ENCODE data around the gene NPAS3. TPM values are rescaled to one million over a fixed set of nuclear protein-coding genes. Genes with fewer than 3 reads are reported as not detected.

Gene NPAS3
- total and polyA plus RNA-seq, 2 of the 13 experiments (the other 11 are each of a cell fraction or from before 2014, with no cell fraction given): not detected

- TF ChIP-seq TFDP2 (CRISPR knock-in tag; IDR thresholded peaks at IDR 0.05) (no peak), ETS1 (CRISPR knock-in tag; IDR thresholded peaks at IDR 0.05) (no peak)
Measured at GRCh38 chr14:33210311-33210710, 271.6 kb downstream of the NPAS3 start (continued).

- Histone ChIP-seq H3K36me3 (replicated peaks in 1 of 2; ENCODE audit: control insufficient read depth in 1 of 2, insufficient read depth in 2 of 2, low read length in 2 of 2) (no peaks in the 10 kb centered on the region), H3K9ac (ENCODE audit: insufficient read depth, low read depth, low read length) (no peak overlapping the region), H3K4me2 (ENCODE audit: low read depth, low read length) (no peak overlapping the region), H3K4me1 (ENCODE audit: insufficient read depth, low read length) (no peaks in the 10 kb centered on the region), H3K27ac (ENCODE audit: extremely low read length, insufficient read depth, low read length) (no peak overlapping the region), H3K9me3 (ENCODE audit: low read length) (peaks cover 60% of the 10 kb centered on the region), H3K79me2 (ENCODE audit: insufficient read depth, low read length) (no peaks in the 10 kb centered on the region), H2AFZ (ENCODE audit: low read length) (no peak overlapping the region), H3K4me3 (replicated peaks in 1 of 3; ENCODE audit: insufficient read depth in 1 of 3, low read depth in 2 of 3, low read length in 3 of 3) (no peak overlapping the region), H4K20me1 (ENCODE audit: insufficient read depth, low read length) (no peaks in the 10 kb centered on the region), H3K27me3 (ENCODE audit: control insufficient read depth in 1 of 2, insufficient read depth in 2 of 2, low read length in 2 of 2) (no peaks in the 10 kb centered on the region)
- FAIRE-seq (no peak), DNase-seq (ENCODE audit: low spot score) (no peak), ATAC-seq (no peak)
- intact Hi-C loops (cut with micrococcal nuclease; ENCODE audit: unreplicated experiment): no loop called here
- WGBS (ENCODE audit: low lambda C conversion rate): 2% methylated on average over 2 of the region's 2 CpGs
- in situ Hi-C loops (cut with HindIII; ENCODE audit: extremely low pct_ligation_motif_present, low pct_unique_long_range_greater_than_20kb): no loop called here
- ChIA-PET POLR2A (no interaction called here), CTCF (ENCODE audit: low intra/inter-chr PET ratio, low total read pairs) (no interaction called here)
- BruUV-seq (replicated peaks): no TSS peak
- TF ChIP-seq ZUFSP (CRISPR knock-in tag; IDR thresholded peaks at IDR 0.05; ENCODE audit: borderline replicate concordance) (no peak), UBTF (CRISPR knock-in tag; IDR thresholded peaks at IDR 0.05) (no peak), ZBTB44 (CRISPR knock-in tag; IDR thresholded peaks at IDR 0.05) (no peak), SNAPC2 (CRISPR knock-in tag; IDR thresholded peaks at IDR 0.05) (no peak), IKZF4 (CRISPR knock-in tag; IDR thresholded peaks at IDR 0.05; ENCODE audit: borderline replicate concordance, low read depth, not compliant biosample characterization) (no peak), ZNF678 (CRISPR knock-in tag; IDR thresholded peaks at IDR 0.05) (no peak), EZH2 (conservative IDR thresholded peaks at IDR 0.05; ENCODE audit: low read depth, low read length) (no peak), THYN1 (CRISPR knock-in tag; IDR thresholded peaks at IDR 0.05; ENCODE audit: borderline replicate concordance, low read depth) (no peak), ONECUT2 (CRISPR knock-in tag; IDR thresholded peaks at IDR 0.05) (no peak), FOSL1 (CRISPR knock-in tag; IDR thresholded peaks at IDR 0.05; ENCODE audit: borderline replicate concordance) (no peak), TRIM22 (IDR thresholded peaks at IDR 0.05) (no peak), GATA4 (IDR thresholded peaks at IDR 0.05; ENCODE audit: borderline replicate concordance, low read depth) (no peak)
Measured at GRCh38 chr14:33218026-33218425, 279.3 kb downstream of the NPAS3 start.

All from HepG2 (cell line).